ENCODE measurements around the gene EIF3K. TPM values are rescaled to one million over a fixed set of nuclear protein-coding genes. Genes with fewer than 3 reads are reported as not detected.
"Not testable (repeated sequence)": the region's sequence is repeated elsewhere in the genome, so short reads cannot be mapped to it uniquely, and the experiment has no call there.

EIF3K gene
- 100 to 1,000 TPM; 281 to 308 TPM for total RNA-seq

GRCh38 chr19:38618590-38619360 lies at the start of gene EIF3K:
Gene EIF3K (plus strand): TSS chr19:38619188. CDS start chr19:38619269, 81 bp downstream.
- peaks cover 48% of the 10 kb centered on the region for H3K4me1 Mint-ChIP-seq
- H3K36me3 Mint-ChIP-seq: peaks cover 31% of the 10 kb centered on the region
- H3K9me3 Mint-ChIP-seq (ENCODE audit: low read depth): no peaks in the 10 kb centered on the region
- H3K27ac Mint-ChIP-seq: peak within 1 kb of the TSS; percentile 89
- H3K27me3 Mint-ChIP-seq: no peaks in the 10 kb centered on the region
- ATAC-seq (peak; percentile 74), DNase-seq (peak; percentile 99)
- peak within 1 kb of the TSS; percentile 96 for H3K4me3 Mint-ChIP-seq
- CTCF ChIA-PET: interaction anchor here (0.8 to 6.6 kb wide), 16 partner anchors 10 to 311 kb away, joined by 3 to 93 read pairs (median 6); partner anchors contain the start of genes ACTN4, CATSPERG, FAM98C and MRPS12

GRCh38 chr19:38569368-38569983 lies 49.5 kb upstream of the EIF3K start:
- CTCF ChIA-PET: interaction anchor here (1.1 to 1.4 kb wide), 5 partner anchors 9 to 361 kb away, joined by 3 to 4 read pairs (median 3); partner anchors contain the start of genes MRPS12 and SARS2
- Mint-ChIP-seq H3K27me3 (peaks cover 26% of the 10 kb centered on the region), H3K9me3 (ENCODE audit: low read depth) (no peaks in the 10 kb centered on the region), H3K36me3 (peaks cover 3% of the 10 kb centered on the region), H3K27ac (no peak overlapping the region), H3K4me3 (no peak overlapping the region), H3K4me1 (peaks cover 9% of the 10 kb centered on the region)
- DNase-seq (no peak), ATAC-seq (no peak)

GRCh38 chr19:38571682-38572081 lies 47.3 kb upstream of the EIF3K start:
- Mint-ChIP-seq H3K27me3 (peaks cover 11% of the 10 kb centered on the region), H3K4me3 (no peak overlapping the region), H3K27ac (no peak overlapping the region), H3K9me3 (ENCODE audit: low read depth) (no peaks in the 10 kb centered on the region), H3K36me3 (no peaks in the 10 kb centered on the region), H3K4me1 (no peaks in the 10 kb centered on the region)
- DNase-seq (no peak), ATAC-seq (no peak)
- CTCF ChIA-PET: interaction anchor here (0.6 to 1.1 kb wide), 2 partner anchors 37 to 63 kb away, joined by 3 to 5 read pairs; no protein-coding TSS in a partner anchor

- Mint-ChIP-seq H3K4me3 (no peak overlapping the region), H3K36me3 (no peaks in the 10 kb centered on the region), H3K9me3 (ENCODE audit: low read depth) (no peaks in the 10 kb centered on the region), H3K4me1 (peaks cover 16% of the 10 kb centered on the region), H3K27me3 (no peaks in the 10 kb centered on the region), H3K27ac (no peak overlapping the region)
- CTCF ChIA-PET: interaction anchor here (1.2 kb wide), 1 partner anchor 8 kb away, joined by 4 read pairs; no protein-coding TSS in a partner anchor
- DNase-seq (no peak), ATAC-seq (no peak)
Measured at GRCh38 chr19:38577826-38578225, 41.2 kb upstream of the EIF3K start.

- H3K27me3 Mint-ChIP-seq; H3K27ac Mint-ChIP-seq; H3K4me3 Mint-ChIP-seq; H3K36me3 Mint-ChIP-seq; H3K9me3 Mint-ChIP-seq (ENCODE audit: low read depth): not testable (repeated sequence)
- CTCF ChIA-PET: interaction anchor here (0.6 to 2.9 kb wide), 8 partner anchors 14 to 961 kb away, joined by 3 to 10 read pairs (median 3); partner anchors contain the start of genes EID2, EIF3K and FAM98C
- ATAC-seq (peak; percentile 85), DNase-seq (peak; percentile 53)
- peaks cover 26% of the 10 kb centered on the region for H3K4me1 Mint-ChIP-seq
Measured at GRCh38 chr19:38579304-38579703, 39.7 kb upstream of the EIF3K start.

GRCh38 chr19:38580080-38580479 lies 38.9 kb upstream of the EIF3K start:
- Mint-ChIP-seq H3K27ac (no peak overlapping the region), H3K36me3 (no peaks in the 10 kb centered on the region), H3K9me3 (ENCODE audit: low read depth) (no peaks in the 10 kb centered on the region), H3K27me3 (no peaks in the 10 kb centered on the region), H3K4me3 (no peak overlapping the region), H3K4me1 (peaks cover 26% of the 10 kb centered on the region)
- ATAC-seq (no peak), DNase-seq (no peak)
- CTCF ChIA-PET: interaction anchor here (1.3 to 2.9 kb wide), 3 partner anchors 23 to 39 kb away, joined by 3 to 10 read pairs (median 3); partner anchors contain the start of gene EIF3K

GRCh38 chr19:38583219-38583984 lies 35.6 kb upstream of the EIF3K start:
- CTCF ChIA-PET: interaction anchor here (0.7 to 2.2 kb wide), 6 partner anchors 10 to 180 kb away, joined by 3 to 7 read pairs (median 3); partner anchors contain the start of gene FAM98C
- H3K27ac Mint-ChIP-seq: peak overlapping the region; percentile 54
- no peak overlapping the region for H3K4me3 Mint-ChIP-seq
- no peaks in the 10 kb centered on the region for H3K9me3 Mint-ChIP-seq (ENCODE audit: low read depth)
- H3K27me3 Mint-ChIP-seq: no peaks in the 10 kb centered on the region
- DNase-seq (peak; percentile 56), ATAC-seq (peak; percentile 45)
- H3K36me3 Mint-ChIP-seq: peaks cover 13% of the 10 kb centered on the region
- peaks cover 26% of the 10 kb centered on the region for H3K4me1 Mint-ChIP-seq

GRCh38 chr19:38583985-38584305 lies 35.0 kb upstream of the EIF3K start:
- H3K27me3 Mint-ChIP-seq: no peaks in the 10 kb centered on the region
- peaks cover 15% of the 10 kb centered on the region for H3K36me3 Mint-ChIP-seq
- ATAC-seq: no peak
- H3K9me3 Mint-ChIP-seq (ENCODE audit: low read depth): no peaks in the 10 kb centered on the region
- H3K4me1 Mint-ChIP-seq: peaks cover 21% of the 10 kb centered on the region
- peak overlapping the region; percentile 54 for H3K27ac Mint-ChIP-seq
- H3K4me3 Mint-ChIP-seq: no peak overlapping the region
- CTCF ChIA-PET: interaction anchor here (0.8 to 2.2 kb wide), 5 partner anchors 36 to 181 kb away, joined by 3 to 7 read pairs (median 3); partner anchors contain the start of gene FAM98C
- no peak for DNase-seq

GRCh38 chr19:38587562-38587961 lies 31.4 kb upstream of the EIF3K start:
- Mint-ChIP-seq H3K27ac (no peak overlapping the region), H3K36me3 (peaks cover 27% of the 10 kb centered on the region), H3K27me3 (no peaks in the 10 kb centered on the region), H3K9me3 (ENCODE audit: low read depth) (no peaks in the 10 kb centered on the region), H3K4me3 (no peak overlapping the region), H3K4me1 (peaks cover 11% of the 10 kb centered on the region)
- DNase-seq (no peak), ATAC-seq (no peak)
- CTCF ChIA-PET: interaction anchor here (1.1 kb wide), 1 partner anchor 49 kb away, joined by 5 read pairs; no protein-coding TSS in a partner anchor

- Mint-ChIP-seq H3K27ac (no peak overlapping the region), H3K9me3 (ENCODE audit: low read depth) (no peaks in the 10 kb centered on the region), H3K36me3 (peaks cover 30% of the 10 kb centered on the region), H3K4me1 (peaks cover 9% of the 10 kb centered on the region), H3K27me3 (no peaks in the 10 kb centered on the region), H3K4me3 (no peak overlapping the region)
- no peak for ATAC-seq
- DNase-seq: no peak
- CTCF ChIA-PET: no interaction called here
Measured at GRCh38 chr19:38588041-38588440, 30.9 kb upstream of the EIF3K start.

GRCh38 chr19:38592940-38593339 lies 26.0 kb upstream of the EIF3K start:
- peaks cover 53% of the 10 kb centered on the region for H3K36me3 Mint-ChIP-seq
- H3K4me1 Mint-ChIP-seq: peaks cover 3% of the 10 kb centered on the region
- no peaks in the 10 kb centered on the region for H3K9me3 Mint-ChIP-seq (ENCODE audit: low read depth)
- ATAC-seq (no peak), DNase-seq (no peak)
- H3K27me3 Mint-ChIP-seq: no peaks in the 10 kb centered on the region
- CTCF ChIA-PET: interaction anchor here (1.9 kb wide), 1 partner anchor 28 kb away, joined by 5 read pairs; no protein-coding TSS in a partner anchor
- no peak overlapping the region for H3K27ac Mint-ChIP-seq
- H3K4me3 Mint-ChIP-seq: no peak overlapping the region

- Mint-ChIP-seq H3K4me3 (no peak overlapping the region), H3K9me3 (ENCODE audit: low read depth) (no peaks in the 10 kb centered on the region), H3K27me3 (no peaks in the 10 kb centered on the region), H3K27ac (no peak overlapping the region), H3K4me1 (peaks cover 3% of the 10 kb centered on the region), H3K36me3 (peaks cover 48% of the 10 kb centered on the region)
- CTCF ChIA-PET: interaction anchor here (1.5 kb wide), 2 partner anchors 17 to 38 kb away, joined by 3 to 4 read pairs; no protein-coding TSS in a partner anchor
- peak; percentile 45 for ATAC-seq
- no peak for DNase-seq
Measured at GRCh38 chr19:38596057-38596981, 22.7 kb upstream of the EIF3K start.

Measured in activated CD8-positive, alpha-beta memory T cell treated with anti-CD3 and anti-CD28 coated beads, Interleukin-2, amount 10 ng/mL, durations not matched to agents 7 days and 5 days (primary cell).